CD4-positive, alpha-beta T cell treated with Interleukin-17A for 1 hour (primary cell): ENCODE measurements around the gene DUSP28.
A peak's percentile ranks its signal among the peaks of the same experiment; 100 is the strongest.

Experiments used
- DNase-seq: peaks from one replicate; pipeline ENCODE4 v3.0.0-alpha.2; 2020

DUSP28 gene

GRCh38 chr2:240588006-240588655 lies 28.0 kb downstream of the DUSP28 start:
- no peak for DNase-seq

DNA sequence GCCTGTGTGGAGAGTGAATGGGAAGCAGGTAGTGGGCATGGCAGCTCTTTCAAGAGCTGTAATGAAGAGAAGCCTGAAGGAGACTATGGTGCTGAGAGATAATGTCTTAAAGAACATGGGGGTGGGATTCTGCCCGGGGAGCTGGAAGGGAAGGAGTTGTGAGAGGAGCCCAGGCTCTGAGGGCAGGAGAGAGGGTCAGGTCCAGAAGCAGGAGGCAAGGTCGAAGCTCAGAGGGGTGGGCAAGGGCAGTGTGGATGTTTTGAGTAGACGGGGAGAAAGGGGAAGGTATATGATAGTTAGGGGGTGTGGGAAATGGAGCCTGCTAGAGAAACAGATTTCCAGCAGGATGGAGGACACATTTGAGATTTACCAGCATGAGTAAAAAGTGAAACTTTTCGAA lies 28.5 kb downstream of the DUSP28 start:
- DNase-seq, result no peak

DNA sequence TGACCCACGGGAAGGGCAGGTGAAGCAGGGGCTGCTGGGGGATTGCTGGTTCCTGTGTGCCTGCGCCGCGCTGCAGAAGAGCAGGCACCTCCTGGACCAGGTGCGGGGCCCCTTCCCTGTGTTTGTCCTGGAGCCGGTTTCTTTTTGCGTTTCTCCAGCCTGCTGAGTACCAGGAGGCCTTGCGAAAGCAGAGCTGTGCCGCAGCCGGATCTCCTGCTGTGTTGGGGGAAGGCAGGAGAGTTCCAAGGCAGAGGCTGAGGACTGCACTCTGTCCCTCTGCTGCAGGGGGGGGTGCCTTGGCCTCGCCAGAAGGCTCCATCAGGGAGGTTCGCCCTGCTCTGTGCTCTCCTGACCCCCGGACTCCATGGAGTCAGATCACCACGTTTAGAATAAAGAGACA lies 29.2 kb downstream of the DUSP28 start:
- DNase-seq, result no peak

GRCh38 chr2:240589850-240590525 lies 29.8 kb downstream of the DUSP28 start:
- no peak for DNase-seq

DNA sequence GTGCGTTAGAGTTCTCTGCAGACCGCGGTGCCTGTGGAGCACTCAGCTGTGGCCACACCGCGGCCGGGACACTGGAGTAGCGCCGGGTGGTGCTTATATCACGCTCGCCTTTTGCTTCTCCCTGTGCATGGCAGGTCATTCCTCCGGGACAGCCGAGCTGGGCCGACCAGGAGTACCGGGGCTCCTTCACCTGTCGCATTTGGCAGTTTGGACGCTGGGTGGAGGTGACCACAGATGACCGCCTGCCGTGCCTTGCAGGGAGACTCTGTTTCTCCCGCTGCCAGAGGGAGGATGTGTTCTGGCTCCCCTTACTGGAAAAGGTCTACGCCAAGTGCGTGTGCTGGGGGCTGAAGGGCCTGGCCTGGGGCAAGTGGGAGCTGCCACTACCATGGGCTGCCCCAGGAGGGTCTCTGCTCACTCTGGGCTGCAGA lies 30.5 kb downstream of the DUSP28 start:
- DNase-seq, result no peak

DNA sequence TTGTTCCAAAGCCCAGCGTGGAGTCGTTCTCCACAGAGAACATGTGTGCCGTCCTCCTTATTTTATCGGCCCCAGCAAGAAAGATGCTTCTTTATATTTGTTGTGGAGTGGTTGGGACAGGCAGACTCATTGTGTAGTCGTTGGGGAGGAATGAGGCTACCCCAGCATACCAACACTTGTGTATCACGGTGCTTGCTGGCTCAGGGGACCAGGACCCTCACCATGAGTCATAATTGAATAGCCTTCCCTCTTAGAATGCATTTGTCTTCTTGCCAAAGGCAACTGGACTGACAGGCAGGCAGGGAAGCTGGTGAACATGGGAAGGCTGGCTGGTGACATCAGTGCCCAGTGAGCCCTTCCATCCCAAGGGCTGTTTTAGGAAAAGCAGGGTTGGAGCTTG lies 31.1 kb downstream of the DUSP28 start:
- no peak for DNase-seq

GRCh38 chr2:240591784-240592183 lies 31.6 kb downstream of the DUSP28 start:
- no peak for DNase-seq

DNA sequence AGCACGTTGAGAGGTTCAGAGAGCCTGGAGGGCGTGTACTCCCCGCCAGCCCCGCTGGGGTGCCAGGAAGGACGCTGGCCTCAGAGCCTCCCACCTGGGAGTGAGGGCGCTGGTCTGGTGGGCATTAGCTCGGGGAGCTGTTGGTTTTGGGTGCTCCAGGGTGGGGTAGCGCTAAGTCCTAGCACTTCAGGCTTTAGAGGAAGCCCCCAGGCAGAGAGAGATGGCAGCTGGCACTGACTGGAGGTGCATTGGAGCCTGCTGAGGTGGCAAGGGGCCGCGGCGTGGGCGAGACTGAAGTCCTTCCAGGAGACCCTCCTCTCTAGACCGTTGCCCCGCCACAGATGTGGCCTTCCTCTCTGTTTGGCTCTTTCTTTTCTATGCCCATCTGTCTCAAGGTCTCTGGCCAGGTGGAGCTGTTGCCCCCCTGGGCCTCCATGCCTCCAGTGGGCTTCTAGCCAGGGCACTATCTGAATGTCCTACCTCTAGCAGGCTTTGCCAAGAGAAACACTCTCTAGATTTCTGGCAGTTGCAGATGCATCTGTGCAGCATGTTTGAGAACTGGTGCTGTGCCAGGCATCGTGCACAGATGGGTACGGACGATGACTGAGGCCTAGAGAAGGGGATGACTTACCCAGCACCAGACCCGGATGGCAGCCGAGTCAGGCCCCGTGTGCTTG lies 33.0 kb downstream of the DUSP28 start:
- no peak for DNase-seq

DNA sequence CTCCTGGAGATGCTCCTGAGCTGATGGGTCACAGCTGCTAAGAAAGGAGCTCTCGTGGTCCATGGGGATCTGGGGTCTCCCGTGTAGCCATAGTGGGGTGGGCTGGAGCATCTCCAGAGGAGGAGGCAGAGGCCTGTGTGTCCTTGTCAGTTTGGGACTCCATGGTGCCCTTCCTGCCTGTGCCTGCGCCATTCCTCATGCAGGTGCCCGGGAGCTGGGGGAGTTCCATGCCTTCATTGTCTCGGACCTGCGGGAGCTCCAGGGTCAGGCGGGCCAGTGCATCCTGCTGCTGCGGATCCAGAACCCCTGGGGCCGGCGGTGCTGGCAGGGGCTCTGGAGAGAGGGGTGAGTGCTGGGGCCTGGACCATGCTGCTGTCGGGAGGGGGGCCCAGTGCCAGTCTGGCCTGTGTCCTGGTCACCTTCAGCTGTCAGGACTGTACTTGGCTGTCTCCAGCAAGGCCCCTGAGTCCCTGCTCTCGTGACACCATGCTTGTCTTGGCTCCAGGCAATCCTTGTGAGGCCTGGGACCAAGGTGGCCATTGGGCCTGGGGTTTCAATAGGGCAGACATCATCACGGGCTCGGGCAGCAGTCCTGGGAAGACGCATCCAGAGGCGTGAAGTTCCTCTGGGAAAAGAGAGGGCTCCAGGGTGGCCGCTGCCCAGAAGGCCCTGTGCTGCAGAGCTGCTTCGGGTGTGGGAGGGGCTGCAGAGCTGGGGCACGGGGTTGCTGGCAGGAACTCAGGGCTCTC lies 33.7 kb downstream of the DUSP28 start:
- no peak for DNase-seq

DNA sequence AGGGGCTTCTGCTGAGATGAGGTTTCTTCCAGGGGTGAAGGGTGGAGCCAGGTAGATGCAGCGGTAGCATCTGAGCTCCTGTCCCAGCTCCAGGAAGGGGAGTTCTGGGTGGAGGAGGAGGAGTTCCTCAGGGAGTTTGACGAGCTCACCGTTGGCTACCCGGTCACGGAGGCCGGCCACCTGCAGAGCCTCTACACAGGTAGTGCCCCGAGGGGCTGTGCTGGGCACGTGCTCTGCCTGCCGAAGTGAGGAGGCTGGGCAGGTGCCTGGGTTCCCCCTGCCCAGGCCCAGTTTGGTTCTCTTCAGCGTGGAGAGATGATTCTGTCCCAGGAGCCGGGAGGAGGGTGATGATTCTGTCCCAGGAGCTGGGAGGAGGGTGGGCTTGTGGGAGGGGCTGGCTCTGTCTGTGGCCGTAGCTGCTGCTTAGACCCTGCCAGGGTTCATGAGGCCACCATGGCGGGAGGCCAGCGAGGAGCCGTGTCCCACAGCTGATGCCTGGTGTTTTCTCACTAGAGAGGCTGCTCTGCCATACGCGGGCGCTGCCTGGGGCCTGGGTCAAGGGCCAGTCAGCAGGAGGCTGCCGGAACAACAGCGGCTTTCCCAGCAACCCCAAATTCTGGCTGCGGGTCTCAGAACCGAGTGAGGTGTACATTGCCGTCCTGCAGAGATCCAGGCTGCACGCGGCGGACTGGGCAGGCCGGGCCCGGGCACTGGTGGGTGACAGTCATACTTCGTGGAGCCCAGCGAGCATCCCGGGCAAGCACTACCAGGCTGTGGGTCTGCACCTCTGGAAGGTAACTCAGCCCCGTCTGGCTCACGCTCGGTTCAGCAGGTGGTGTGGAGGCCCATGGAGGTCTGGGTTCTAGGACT lies 34.6 kb downstream of the DUSP28 start:
- DNase-seq, result no peak

DNA sequence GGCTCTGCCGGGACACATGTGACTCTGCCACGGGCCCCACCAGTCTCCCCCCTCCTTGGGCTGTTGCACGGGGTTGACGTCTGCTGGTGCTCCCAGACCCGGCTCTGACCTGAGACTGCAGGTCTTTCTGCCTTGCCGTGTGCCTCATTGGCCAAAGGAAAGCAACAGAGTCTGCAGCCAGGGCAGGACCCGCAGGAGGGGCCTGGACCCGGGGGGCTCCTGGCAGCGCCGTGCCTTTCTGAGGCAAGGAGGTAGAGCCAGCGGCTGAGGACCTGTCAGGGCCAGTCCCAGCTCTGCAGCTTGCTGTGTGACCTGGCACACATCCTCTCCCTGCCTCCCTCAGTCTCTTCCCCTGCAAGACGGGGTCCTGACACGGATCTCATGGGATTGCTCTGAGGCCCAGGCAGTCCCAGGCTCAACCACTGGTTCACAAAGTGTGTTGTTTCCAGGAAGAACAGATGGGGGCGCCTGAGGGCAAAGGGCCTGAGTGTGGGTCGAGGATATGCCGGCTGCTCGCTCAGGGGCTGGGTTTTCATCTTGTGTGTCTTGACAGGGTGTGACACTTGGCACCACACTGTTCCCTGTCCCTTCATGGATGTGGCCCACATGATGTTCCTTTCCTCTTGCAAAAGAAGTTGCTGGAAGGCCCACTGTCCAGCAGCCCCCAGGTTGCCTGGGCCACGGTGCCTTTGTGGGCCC lies 35.4 kb downstream of the DUSP28 start:
- peak; percentile 52 for DNase-seq

GRCh38 chr2:240596080-240596460 lies 35.9 kb downstream of the DUSP28 start:
- DNase-seq, result no peak

- DNase-seq, result no peak
These were observed 36.4 kb downstream of the DUSP28 start for GRCh38 chr2:240596491-240596931.

- DNase-seq, result no peak
These were observed 36.9 kb downstream of the DUSP28 start for GRCh38 chr2:240597054-240597418.

DNA sequence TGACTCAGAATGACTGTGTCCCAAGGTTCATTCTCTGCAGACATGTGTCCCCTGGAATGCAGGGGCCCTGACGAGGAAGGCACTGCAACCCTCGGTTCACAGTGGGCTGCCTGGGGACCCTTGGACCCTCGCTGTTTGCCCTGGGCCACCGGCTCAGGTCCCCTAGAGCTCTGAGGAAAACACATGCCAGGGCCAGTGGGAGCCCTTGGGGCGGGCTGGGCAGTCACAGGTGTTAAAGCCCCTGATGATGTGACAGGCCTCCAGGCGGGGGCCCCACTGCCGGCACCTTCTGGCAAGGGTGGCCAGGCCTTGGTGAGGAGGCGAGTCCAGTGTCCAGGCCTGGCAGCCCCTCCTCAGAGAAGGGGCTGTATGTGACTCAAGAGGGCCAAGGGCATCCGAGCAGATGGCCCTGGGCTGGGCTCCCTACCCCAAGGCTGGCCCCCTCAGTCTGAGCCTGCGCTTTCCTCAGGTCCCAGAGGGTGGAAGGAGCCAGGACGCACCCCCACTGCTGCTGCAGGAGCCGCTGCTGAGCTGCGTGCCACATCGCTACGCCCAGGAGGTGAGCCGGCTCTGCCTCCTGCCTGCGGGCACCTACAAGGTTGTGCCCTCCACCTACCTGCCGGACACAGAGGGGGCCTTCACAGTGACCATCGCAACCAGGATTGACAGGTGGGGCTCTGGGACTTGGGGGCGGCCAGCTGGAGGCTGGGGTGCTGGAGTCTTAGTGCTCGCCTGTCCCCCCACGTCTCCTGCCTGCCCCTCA lies 37.4 kb downstream of the DUSP28 start:
- no peak for DNase-seq

GRCh38 chr2:240598311-240598911 lies 38.3 kb downstream of the DUSP28 start:
- DNase-seq, result no peak

GRCh38 chr2:240599141-240599583 lies 39.0 kb downstream of the DUSP28 start:
- DNase-seq, result no peak

DNA sequence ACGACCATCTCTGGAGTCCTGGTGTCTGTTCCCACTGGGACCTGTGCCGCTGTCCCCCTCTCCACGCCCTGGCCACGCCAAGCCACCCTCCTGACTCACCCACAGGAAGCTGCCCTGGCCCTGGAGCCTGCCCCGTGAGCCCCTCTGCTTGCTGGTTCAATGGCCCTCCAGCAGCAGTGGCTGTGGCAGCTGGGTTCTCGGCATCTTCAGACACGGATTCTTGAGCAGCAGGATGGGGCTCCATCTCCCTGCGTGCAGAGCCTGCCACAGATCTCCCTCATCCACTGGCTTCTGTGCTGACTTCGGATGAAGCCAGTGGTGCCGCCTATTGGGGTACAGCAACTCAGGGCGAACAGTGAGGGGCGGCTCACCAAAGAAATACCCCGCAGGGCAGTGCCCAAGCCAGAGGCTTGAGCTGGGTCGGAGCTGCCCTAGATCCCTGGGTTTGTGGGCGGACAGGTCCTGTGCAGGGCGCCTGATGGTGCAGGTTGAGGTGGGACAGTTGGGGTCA lies 40.3 kb downstream of the DUSP28 start:
- DNase-seq, result no peak

GRCh38 chr2:240601061-240601830 lies 41.1 kb downstream of the DUSP28 start:
- no peak for DNase-seq

- DNase-seq, result no peak
These were observed 41.6 kb downstream of the DUSP28 start for GRCh38 chr2:240601831-240602160.
